GM12875 (cell line): ENCODE data around the gene MSANTD7.
"Not testable (repeated sequence)": the region's sequence is repeated elsewhere in the genome, so short reads cannot be mapped to it uniquely, and the experiment has no call there.

Experiments used
- H3K4me3 ChIP-seq: one replicate; pipeline ENCODE4 v1.5.1; 2011; ENCODE audit warnings: low read depth, low read length, control low read depth
- TF ChIP-seq, protein P1 (sequence below): IDR thresholded peaks from 2 replicates; pipeline ENCODE4 v1.5.1; 2011; ENCODE audit warnings: low read depth, mild to moderate bottlenecking, control low read depth, inconsistent platforms, low read length, moderate library complexity, borderline replicate concordance; ENCODE audit not compliant: insufficient read depth

Gene MSANTD7

DNA sequence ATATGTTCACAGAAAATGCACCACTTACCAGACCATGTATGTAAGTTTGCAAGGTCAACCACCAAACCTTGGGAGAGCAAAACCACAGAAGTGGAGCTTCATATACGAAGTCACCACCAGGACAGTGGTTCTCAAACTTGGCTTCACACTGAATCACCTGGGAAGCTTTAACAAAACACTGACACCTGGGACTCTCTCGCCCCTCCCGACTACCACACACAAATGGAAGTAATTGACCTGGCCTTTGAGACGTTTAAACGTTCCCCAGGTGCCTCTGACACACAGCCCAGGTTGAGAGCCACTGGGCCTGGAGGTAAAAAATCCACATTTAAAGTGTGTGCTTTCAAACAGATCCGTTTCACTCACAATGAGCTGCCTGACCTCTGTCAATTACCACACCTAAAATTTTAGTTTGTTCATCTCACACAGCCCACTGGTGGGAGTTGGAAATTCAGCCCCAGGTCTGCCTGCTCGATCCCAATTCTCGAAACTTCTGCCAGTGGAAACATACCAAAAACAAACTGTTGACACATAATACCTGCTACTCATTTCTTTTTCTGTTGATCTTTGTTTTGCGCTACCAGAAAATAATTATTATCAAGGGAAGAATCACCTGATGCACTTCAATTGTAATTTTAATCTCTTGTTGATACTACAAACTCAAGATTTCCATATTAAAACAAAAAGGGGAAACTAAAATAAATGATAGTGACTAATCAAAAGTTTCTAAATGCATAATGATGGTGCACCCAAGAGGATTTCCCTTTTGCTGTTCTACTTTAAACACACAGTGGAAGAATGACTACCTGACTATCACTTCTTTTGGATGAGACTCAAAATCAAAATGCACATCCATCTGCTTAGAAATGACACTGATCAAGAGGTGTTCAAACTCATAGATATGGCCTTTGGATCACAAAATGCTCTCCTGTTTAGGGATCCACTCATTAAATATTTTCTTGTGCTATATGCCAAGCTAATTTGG, 26.8 kb upstream of the MSANTD7 start:
- TF ChIP-seq, protein P1, sequence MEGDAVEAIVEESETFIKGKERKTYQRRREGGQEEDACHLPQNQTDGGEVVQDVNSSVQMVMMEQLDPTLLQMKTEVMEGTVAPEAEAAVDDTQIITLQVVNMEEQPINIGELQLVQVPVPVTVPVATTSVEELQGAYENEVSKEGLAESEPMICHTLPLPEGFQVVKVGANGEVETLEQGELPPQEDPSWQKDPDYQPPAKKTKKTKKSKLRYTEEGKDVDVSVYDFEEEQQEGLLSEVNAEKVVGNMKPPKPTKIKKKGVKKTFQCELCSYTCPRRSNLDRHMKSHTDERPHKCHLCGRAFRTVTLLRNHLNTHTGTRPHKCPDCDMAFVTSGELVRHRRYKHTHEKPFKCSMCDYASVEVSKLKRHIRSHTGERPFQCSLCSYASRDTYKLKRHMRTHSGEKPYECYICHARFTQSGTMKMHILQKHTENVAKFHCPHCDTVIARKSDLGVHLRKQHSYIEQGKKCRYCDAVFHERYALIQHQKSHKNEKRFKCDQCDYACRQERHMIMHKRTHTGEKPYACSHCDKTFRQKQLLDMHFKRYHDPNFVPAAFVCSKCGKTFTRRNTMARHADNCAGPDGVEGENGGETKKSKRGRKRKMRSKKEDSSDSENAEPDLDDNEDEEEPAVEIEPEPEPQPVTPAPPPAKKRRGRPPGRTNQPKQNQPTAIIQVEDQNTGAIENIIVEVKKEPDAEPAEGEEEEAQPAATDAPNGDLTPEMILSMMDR, result no peak
- H3K4me3 ChIP-seq, result no peak overlapping the region

DNA sequence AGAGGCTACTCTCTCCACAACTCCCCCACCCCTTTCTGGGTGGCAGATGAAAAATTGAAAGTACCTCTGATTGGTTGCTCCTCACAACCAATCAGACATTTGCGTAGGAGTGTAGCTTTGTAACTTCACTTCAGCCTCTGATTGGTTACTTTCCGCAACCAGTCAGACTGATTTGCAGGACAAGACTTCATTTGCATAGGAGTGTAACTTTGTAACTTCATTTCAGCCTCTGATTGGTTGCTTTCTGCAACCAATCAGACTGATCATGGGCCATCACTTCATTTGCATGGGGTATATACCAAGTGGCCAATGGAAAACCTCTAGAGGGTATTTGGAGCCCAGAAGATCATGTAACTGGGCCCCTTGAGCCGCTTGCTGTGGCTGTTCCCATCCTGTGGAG, 25.8 kb upstream of the MSANTD7 start:
- TF ChIP-seq, protein P1, result no peak

DNA sequence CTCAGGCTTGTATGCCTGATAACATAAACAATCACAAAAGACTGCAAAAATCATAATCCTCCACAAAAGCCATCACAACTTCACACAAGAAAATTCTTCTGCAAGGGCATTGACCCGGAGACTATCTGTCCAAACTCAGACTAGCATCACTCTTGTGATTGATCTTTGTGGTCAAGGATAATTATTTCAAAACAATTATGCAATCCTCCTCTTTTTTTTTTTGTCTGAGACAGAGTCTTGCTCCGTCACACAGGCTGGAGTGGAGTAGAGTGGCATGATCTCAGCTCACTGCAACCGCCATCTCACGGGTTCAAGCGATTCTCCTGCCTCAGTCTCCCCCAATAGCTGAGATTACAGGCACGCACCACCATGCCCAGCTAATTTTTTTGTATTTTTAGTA, 22.4 kb upstream of the MSANTD7 start:
- TF ChIP-seq, protein P1, result no peak
- H3K4me3 ChIP-seq, result no peak overlapping the region

More for the DNA sequence above, 25.8 kb upstream of the MSANTD7 start:
- no peak overlapping the region for H3K4me3 ChIP-seq

DNA sequence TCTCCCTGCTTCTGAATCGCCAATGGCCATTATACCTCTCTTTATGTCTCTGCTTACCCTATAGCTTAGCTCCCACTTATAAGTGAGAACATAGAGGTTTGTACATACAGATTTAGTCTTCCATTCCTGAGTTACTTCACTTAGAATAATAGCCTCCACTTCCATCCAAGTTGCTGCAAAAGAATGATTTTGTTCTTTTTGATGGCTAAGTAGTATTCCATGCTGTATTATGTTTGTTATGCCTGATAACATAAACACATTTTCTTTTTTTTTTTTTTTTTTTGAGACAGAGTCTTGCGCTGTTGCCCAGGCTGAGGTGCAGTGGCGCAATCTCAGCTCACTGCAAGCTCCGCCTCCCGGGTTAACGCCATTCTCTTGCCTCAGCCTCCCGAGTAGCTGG, 21.4 kb upstream of the MSANTD7 start:
- not testable (repeated sequence) for H3K4me3 ChIP-seq

DNA sequence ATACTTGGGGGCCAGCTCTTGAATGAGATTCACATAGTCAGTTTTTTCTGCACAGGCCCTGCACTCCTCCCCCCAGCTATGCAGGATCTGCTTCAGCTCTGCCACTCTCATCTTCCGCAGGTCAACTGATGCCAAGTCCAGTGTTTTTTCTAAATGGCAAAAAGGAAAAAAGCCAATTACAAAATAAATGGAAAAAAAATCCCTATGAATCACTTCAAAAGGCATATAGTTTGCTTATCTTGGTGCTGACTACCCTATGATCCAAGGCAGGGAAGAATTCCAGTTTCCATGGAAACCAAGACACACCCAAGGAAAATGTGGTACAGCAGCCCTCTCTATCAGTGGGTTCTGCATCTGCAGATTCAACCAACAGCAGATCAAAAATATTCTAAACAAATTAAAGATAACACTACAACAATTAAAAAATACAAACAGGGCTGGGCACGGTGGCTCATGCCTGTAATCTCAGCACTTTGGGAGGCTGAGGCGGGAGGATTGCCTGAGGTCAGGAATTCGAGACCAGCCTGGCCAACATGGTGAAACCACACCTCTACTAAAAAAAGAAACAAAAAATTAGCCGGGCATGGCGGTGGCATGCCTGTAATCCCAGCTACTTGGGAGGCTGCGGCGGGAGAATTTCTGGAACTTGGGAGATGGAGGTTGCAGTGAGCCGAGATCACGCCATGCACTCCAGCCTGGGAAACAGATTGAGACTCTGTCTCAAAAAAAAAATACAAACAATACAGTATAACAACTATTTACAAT, 17.9 kb upstream of the MSANTD7 start:
- TF ChIP-seq, protein P1, result no peak
- H3K4me3 ChIP-seq, result no peak overlapping the region

DNA sequence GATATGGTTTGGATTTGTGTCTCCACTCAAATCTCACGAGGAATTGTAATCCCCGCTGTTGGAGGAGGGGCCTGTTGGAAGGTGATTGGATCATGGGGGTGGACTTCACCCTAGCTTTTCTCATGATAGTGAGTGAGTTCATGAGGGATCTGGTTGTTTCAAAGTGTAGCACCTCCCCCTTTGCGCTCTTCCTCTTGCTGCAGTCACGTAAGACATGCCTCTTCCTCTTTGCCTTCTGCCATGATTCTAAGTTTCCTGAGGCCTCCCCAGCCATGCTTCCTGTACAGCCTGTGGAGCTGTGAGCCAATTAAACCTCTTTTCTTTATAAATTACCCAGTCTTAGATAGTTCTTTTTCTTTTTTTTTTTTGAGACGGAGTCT, 17.3 kb upstream of the MSANTD7 start:
- no peak overlapping the region for H3K4me3 ChIP-seq
- TF ChIP-seq, protein P1, result no peak

DNA sequence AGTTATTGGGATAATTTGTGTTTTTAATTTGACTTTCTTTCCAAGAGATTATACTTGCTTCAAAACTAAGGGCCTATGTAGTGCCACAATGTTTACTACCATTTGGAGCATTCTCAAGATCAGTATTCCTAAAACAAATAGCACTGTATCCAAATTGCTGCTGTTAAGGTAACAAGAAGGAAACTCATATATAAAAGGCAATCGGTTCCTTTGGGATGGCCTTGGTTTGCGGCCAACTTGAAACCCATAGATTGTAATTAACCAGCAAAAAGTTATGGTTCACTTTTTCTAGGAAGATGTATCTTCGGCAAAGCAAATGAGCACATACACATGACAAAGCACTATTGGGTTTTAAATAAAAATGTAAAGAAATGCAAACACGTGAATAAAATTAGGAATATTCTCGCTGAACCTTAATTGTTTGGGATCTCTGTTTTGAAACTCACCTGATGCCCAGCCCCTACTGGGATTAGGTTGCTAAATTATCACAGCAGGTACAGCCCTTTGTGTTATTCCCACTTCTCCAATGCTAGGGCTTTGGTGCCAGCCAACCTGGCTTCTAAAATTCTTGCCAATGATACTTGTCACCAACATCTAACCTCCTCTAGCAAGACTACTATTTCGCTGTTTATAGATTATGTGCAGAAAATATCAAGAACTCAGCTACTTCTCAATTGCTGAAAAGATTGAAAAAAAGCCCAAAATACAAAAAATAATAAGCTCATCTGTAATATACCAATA, 16.3 kb upstream of the MSANTD7 start:
- H3K4me3 ChIP-seq, result no peak overlapping the region
- TF ChIP-seq, protein P1, result no peak
